Amygdala (tissue), 56 donors: ENCODE results near the gene UBE2N.

ENCODE experiments used
- DNase-seq, 56 donors: peaks; one replicate each; lab custom pipeline; 2025; lab: John Stamatoyannopoulos, UW

UBE2N gene

GRCh38 chr12:93441617-93442410 is at the start of gene UBE2N:
Gene UBE2N (minus strand): TSS chr12:93441947. CDS start chr12:93441884, 63 bp downstream.
- DNase-seq: peak; percentile 73 to 98 (median 95)

DNA sequence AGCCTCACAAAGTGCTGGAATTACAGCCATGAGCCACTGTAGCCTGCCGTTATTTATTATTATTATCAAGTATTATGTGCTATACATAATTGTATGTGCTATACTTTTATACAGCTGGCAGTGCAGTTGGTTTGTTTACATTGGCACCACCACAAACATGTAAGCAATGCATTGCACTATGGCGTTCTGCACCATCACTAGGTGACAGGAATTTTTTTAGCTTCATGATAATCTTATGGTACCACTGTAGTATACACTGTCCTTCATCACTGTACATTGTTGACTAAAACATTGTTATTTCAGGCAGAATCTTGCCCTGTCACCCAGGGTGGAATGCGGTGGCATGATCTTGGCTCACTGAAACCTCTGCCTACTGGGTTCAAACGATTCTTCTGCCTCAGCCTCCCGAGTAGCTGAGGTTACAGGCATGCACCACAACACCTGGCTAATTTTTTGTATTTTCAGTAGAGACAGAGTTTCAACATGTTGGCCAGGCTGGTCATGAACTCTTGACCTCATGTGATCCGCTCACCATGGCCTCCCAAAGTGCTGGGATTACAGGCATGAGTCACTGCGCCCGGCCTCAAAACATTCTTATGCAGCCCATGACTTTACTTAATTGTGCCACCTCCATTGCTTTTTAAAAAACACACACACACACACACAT is 42.7 kb upstream of the UBE2N start:
- DNase-seq: no peak

GRCh38 chr12:93483151-93483807 is 41.5 kb upstream of the UBE2N start:
- DNase-seq: no peak

DNA sequence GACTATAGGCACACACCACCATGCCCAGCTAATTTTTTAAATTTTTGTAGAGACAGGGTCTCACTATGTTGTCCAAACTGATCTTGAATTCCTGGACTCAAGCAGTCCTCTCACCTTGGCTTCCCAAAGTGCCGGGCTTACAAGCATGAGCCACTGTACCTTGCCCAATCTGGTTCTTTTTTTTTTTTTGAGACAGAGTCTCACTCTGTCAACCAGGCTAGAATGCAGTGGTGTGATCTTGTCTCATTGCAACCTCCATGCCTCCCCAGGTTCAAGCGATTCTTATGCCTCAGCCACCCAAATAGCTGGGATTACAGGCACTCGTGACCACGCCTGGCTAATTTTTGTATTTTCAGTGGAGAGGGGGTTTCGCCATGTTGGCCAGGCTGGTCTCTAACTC is 41.0 kb upstream of the UBE2N start:
- no peak for DNase-seq

DNA sequence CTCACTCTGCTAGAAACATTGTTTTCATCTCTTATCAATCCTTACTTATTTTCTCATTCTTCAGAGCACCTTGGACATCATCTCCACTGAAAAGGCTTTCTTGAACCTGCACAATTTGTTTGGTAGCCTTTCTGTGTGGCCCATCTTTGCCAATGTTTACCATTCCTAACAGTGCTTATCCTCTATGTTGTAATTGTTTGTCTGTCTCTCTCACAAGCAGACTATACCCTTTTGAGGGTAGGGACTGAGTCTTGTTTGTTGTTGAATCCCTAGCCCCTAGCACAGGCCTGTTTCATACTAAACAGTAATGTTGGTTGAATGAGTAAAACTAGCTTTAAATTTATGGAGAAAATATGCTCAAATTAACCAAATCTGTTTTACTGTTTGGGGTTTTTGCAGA is 34.8 kb upstream of the UBE2N start:
- DNase-seq: no peak

DNA sequence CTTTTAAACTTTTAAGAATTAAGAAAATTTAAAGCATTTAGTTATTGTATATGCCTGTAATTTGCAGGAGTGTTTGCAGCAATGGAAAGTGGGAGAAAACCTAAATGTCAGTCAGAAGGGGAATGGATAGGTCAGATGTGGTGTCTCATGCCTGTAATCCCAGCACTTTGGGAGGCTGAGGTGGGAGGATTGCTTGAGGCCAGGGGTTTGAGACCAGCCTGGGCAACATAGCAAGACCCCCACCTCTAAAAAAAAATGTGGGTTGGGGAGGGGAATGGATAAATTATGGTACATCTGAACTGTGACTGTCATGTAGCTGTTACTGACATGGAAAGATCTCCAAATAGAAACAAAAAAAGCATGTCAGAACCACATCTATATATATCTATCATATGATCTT is 27.6 kb upstream of the UBE2N start:
- no peak for DNase-seq

GRCh38 chr12:93468008-93468371 is 26.2 kb upstream of the UBE2N start:
- DNase-seq: no peak

DNA sequence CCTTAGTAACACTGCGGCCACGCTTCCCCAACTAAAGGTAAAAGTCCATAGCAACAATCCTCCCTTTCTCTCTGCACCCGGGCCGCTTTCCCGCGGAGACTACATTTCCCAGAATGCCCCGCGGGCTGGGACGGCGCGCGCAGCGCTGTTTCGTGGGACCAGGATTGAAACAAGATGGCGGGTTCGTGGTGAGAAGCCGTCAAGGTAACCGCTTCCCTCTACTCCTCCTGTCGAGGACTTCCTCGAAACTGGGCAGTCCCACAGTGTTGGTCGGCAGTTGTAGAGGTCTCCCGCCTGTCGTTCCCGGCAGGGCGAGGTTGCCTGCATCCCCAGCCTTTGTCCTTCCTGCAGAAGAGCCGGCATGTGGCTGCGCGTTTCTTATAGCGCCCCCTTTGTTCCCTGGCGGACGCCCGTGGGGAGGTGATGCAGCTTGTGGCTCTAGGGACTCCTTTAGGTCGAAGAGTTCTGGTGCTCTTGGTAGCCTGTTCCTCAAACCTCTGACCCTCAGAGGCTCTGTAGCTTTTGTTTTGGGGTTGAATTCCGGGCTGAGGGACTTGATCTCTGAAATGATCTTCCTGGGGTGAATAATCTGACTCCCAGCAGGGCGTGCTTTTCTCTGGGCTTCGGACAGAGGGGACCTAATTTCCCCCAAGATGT is 25.7 kb upstream of the UBE2N start, which contains the start of gene MRPL42:
Gene MRPL42 (plus strand): TSS at position 164 of the 657 bp plus-strand sequence. CDS start 1,772 bp downstream, outside the sequence.
- peak; percentile 35 to 94 (median 80) for DNase-seq

DNA sequence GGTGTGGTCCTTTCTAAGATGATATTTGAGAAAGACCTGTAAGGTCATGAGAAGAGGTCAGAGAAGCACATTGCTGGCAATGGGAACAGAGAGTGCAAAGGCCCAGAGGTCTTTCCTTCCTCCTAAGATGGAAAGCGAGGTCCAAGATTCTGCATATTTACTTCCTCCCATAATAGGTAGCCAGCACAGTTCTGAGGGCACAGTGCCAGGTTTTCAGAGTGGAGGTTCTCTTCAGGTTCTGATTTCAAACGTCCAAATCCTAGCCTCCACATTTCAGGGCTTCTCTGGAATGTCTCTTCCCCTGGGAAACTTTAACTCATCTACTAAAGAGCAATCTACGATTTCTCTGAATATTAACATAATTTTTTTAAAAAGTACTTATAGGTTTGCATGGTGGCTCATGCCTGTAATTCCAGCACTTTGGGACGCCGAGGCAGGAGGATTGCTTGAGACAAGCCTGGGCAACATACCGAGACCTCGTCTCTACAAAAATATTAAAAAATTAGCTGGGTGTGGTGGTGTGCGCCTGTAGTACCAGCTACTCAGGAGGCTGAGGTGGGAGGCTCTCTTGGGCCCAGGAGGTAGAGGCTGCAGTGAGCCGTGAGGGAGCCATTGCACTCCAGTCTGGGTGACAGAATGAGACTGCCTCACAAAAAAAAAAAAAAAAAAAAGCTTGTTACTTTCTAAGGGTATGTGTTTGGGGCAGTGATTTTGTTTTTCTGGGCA is 25.0 kb upstream of the UBE2N start:
- DNase-seq: peak in 2 of 56 donors; percentile 7 to 19

DNA sequence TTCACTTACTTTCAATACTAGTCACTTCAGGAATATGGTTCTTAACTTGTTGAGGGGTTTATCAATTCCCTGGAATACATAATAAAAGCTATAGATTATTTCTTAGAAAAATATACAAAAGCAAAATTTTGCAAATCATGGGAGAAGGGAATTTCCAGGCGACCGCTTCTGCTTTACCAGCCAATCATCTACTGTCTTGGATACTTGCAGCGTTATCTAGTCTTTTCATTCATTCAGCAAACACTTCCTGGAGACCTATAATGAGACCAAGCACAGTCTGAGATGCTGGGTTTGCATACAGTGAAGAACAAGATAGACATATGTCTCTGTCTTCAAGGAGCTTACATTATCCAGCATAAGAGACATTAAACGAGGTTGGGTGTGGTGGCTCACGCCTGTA is 24.1 kb upstream of the UBE2N start:
- DNase-seq: no peak

- DNase-seq: no peak
These were observed 19.8 kb upstream of the UBE2N start for GRCh38 chr12:93461503-93461902.

GRCh38 chr12:93460902-93461301 is 19.2 kb upstream of the UBE2N start:
- no peak for DNase-seq

- DNase-seq: no peak
These were observed 18.3 kb upstream of the UBE2N start for GRCh38 chr12:93460003-93460402.

GRCh38 chr12:93459097-93459496 is 17.4 kb upstream of the UBE2N start:
- no peak for DNase-seq

- DNase-seq: no peak
These were observed 14.3 kb upstream of the UBE2N start for GRCh38 chr12:93456077-93456476.

DNA sequence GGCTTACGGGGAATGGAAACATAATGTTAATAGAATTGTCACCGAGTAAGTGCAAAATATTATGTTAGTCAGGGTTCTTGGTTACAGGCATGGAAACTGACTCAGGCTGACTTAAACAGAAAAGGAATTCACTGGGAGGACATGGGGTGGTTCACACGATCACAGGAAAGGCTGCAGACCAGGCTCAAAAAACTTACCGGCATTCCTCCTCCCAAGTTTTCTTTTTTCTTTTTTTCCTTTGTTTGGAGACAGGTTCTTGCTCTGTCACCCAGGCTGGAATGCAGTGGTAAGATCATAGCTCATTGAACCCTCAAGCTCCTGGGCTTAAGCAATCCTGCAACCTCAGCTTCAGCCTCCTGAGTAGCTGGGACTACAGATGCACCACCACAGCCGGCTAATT is 11.9 kb upstream of the UBE2N start:
- DNase-seq: no peak

DNA sequence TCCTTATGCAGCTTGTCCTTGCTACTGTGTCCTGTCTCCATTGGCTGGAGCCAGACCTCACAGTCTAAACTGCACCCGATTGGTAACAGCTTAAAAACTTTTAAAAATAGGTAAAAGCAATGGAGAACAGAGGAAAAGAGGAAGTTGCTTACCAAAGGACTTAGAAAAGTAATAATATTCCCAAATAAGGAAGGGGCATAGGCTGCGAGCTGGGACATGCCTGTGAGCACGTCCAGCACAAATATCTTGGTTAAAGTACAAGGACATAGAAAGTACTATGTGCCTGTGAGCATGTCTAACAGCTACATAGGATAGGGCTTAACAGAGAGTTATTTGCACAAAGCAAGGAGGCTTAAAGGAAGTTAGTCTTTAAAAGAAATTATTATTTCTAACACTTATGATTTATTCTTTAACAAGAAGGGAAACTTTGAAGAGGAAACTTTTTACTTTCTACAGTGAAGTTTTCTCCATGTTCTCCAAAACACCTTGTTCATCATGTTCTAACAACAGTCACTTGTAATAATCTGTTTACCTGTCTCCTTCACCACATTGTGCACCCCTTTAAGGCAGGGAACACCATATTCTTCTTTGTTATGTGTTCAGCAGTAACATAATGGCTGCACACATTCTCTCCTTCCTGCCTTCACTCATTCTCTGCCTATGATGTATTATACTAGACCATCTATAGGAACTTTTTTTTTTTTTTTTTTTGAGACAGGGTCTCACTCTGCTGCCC is 9.8 kb upstream of the UBE2N start:
- DNase-seq: no peak

- DNase-seq: no peak
These were observed 7.5 kb upstream of the UBE2N start for GRCh38 chr12:93449277-93449676.

DNA sequence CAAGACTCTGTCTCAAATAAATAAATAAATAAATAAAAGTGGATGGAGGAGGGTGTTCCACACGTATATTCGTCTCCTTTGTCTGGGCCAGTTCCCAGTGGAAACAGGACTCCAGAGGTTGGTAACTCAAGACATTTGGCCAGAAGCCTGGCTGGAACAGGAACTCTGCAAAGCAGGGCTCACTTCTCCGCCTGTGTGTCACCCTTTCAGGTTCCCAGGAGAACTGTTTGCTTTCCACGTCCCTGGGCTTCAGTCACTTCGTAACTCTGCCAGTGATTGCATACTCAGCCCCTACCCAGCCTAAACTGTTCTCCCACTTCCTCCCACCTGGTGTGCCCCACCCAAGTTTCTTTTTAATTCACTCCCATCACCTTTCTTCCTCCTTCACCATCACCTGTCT is 7.0 kb upstream of the UBE2N start:
- no peak for DNase-seq
